CD4-positive, alpha-beta T cell (primary cell): ENCODE measurements around the gene KCND2. TPM values are rescaled to one million over a fixed set of nuclear protein-coding genes. Genes with fewer than 3 reads are reported as not detected.

Experiments
- ATAC-seq: fragments of 200-7000 bp; cut with Tn5 transposase; one replicate; pipeline ENCODE4 v1.10.0; 2022; ENCODE audit warnings: mild to moderate bottlenecking; ENCODE audit not compliant: poor library complexity
- CTCF ChIA-PET: fragments of 350-600 bp; sonication (Branson Sonifier 250); formaldehyde crosslinking; loops from one replicate; lab custom pipeline; 2021; ENCODE audit warnings: antibody characterized with exemption, inconsistent platforms; lab: Charles Lee
- POLR2A ChIA-PET: fragments of 350-600 bp; sonication (Branson Sonifier 250); formaldehyde crosslinking; loops from one replicate; lab custom pipeline; 2021; ENCODE audit warnings: antibody characterized with exemption, inconsistent platforms; lab: Charles Lee
- DNase-seq, 14 experiments: peaks; one replicate each; pipeline ENCODE4 v3.0.0-alpha.2; 2013 to 2020; ENCODE audit warnings: mixed read lengths in 2 of 14
- H3K27ac ChIP-seq, 2 donors: one replicate each; pipeline versions ENCODE4 v1.5.1 to v1.7.0; 2013; ENCODE audit warnings: low read length in 2 of 2, low read depth in 1 of 2, mild to moderate bottlenecking in 1 of 2
- H3K27me3 ChIP-seq, 2 experiments: 1 replicate in 1 of 2; 2 replicates in 1 of 2; pipeline versions ENCODE4 v1.6.1 to v1.7.0; 2013; ENCODE audit warnings: low read length in 2 of 2, control low read depth in 1 of 2, mild to moderate bottlenecking in 1 of 2, moderate library complexity in 1 of 2; ENCODE audit not compliant: insufficient read depth in 2 of 2, control insufficient read depth in 1 of 2
- H3K36me3 ChIP-seq: one replicate; pipeline ENCODE4 v1.6.1; 2013; ENCODE audit warnings: low read length, control low read depth; ENCODE audit not compliant: insufficient read depth
- H3K4me1 ChIP-seq: one replicate; pipeline ENCODE4 v1.6.1; 2013; ENCODE audit warnings: low read length, control low read depth; ENCODE audit not compliant: insufficient read depth
- H3K4me3 ChIP-seq: one replicate; pipeline ENCODE4 v1.5.1; 2013; ENCODE audit warnings: mild to moderate bottlenecking, low read length, moderate library complexity
- H3K9me3 ChIP-seq, 2 experiments: 1 replicate in 1 of 2; 2 replicates in 1 of 2; pipeline versions ENCODE4 v1.6.1 to v1.7.0; 2013; ENCODE audit warnings: low read length in 2 of 2, mild to moderate bottlenecking in 2 of 2, control low read depth in 1 of 2, moderate library complexity in 1 of 2; ENCODE audit not compliant: control insufficient read depth in 1 of 2, insufficient read depth in 1 of 2
- H3K27ac Mint-ChIP-seq: one replicate; pipeline ENCODE4 v1.8.0; 2020; ENCODE audit warnings: mixed read lengths
- H3K27me3 Mint-ChIP-seq: one replicate; pipeline ENCODE4 v1.8.0; 2021; ENCODE audit warnings: mixed read lengths
- H3K36me3 Mint-ChIP-seq: one replicate; pipeline ENCODE4 v1.8.0; 2021; ENCODE audit warnings: low read depth, mixed read lengths
- H3K4me1 Mint-ChIP-seq: one replicate; pipeline ENCODE4 v1.8.0; 2021; ENCODE audit warnings: low read depth, mixed read lengths
- H3K4me3 Mint-ChIP-seq: one replicate; pipeline ENCODE4 v1.8.0; 2020; ENCODE audit warnings: mild to moderate bottlenecking, mixed read lengths
- H3K9me3 Mint-ChIP-seq: one replicate; pipeline ENCODE4 v1.8.0; 2020; ENCODE audit warnings: mixed read lengths
- intact Hi-C, 2 experiments: fragments of 100-400 bp; cut with DNase I in 1 of 2; cut with micrococcal nuclease in 1 of 2; formaldehyde crosslinking; loops; one replicate each; pipeline versions ENCODE4 v1.15.1 to v1.9.0; 2023 to 2025; cut with DNase I, micrococcal nuclease
- total RNA-seq, 174 experiments: library from RNA in 2 of 174; stranded (reverse) in 2 of 174; gene quantifications; one replicate each; pipeline ENCODE4 v1.2.3 and lab custom pipeline; 2021 to 2026
- TF ChIP-seq, protein P1 (sequence below): fragments of 200-600 bp; IDR thresholded peaks from one replicate; pipeline ENCODE4 v1.8.0; 2022; ENCODE audit warnings: antibody characterized with exemption, mild to moderate bottlenecking

Gene KCND2
- total RNA-seq, 2 experiments from 2014 or later = not detected

DNA sequence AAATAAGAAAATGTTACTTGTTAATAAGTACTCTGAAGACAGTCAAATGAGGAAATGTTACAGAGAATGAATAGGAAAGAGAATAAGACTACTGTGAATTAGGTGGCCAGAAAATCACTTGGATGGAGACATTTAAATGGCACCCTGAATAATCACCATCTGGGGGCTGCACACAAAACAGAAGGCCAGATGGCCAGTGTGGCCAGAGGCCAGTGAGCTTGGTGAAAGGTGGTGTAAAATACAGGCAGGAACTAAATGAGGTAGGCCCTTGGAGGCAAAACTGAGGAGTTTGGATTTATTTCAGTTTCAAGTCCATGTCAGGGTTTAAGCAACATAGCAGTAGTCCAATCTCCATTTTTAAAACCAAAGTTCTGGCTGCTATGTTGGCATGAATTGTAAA is 458.3 kb downstream of the KCND2 start:
- Mint-ChIP-seq H3K4me3 (no peak overlapping the region), H3K27me3 (peaks cover 12% of the 10 kb centered on the region), H3K27ac (no peak overlapping the region), H3K4me1 (no peaks in the 10 kb centered on the region), H3K9me3 (peaks cover 2% of the 10 kb centered on the region), H3K36me3 (no peaks in the 10 kb centered on the region)
- intact Hi-C loops = no loop called here
- ChIA-PET POLR2A (no interaction called here), CTCF (no interaction called here)
- H3K27ac ChIP-seq = no peak overlapping the region
- no peaks in the 10 kb centered on the region for H3K27me3 ChIP-seq
- no peak overlapping the region for H3K4me3 ChIP-seq
- ATAC-seq = no peak
- no peaks in the 10 kb centered on the region for H3K4me1 ChIP-seq
- TF ChIP-seq, protein P1, sequence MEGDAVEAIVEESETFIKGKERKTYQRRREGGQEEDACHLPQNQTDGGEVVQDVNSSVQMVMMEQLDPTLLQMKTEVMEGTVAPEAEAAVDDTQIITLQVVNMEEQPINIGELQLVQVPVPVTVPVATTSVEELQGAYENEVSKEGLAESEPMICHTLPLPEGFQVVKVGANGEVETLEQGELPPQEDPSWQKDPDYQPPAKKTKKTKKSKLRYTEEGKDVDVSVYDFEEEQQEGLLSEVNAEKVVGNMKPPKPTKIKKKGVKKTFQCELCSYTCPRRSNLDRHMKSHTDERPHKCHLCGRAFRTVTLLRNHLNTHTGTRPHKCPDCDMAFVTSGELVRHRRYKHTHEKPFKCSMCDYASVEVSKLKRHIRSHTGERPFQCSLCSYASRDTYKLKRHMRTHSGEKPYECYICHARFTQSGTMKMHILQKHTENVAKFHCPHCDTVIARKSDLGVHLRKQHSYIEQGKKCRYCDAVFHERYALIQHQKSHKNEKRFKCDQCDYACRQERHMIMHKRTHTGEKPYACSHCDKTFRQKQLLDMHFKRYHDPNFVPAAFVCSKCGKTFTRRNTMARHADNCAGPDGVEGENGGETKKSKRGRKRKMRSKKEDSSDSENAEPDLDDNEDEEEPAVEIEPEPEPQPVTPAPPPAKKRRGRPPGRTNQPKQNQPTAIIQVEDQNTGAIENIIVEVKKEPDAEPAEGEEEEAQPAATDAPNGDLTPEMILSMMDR = no peak
- H3K36me3 ChIP-seq = no peaks in the 10 kb centered on the region
- H3K9me3 ChIP-seq = no peaks in the 10 kb centered on the region
- DNase-seq = no peak

DNA sequence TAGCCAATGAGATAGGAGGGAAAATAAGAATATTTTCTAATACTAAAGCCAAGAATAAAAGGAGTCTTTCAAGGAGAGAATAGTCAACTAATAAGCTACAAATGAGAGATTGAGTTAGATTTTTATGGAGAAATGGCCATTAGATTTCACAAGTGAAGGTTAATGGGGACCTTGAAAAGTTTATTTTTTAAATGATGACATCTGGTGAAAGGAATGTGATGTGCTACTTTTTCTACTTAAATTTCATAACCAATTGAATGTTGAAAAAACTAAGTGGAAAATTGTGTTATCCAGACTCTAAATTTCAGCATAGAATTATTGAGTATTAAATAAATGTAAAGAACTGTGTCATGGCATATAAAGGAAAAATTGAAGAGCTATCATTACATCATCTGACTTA is 459.3 kb downstream of the KCND2 start:
- H3K27me3 ChIP-seq = no peaks in the 10 kb centered on the region
- intact Hi-C loops = no loop called here
- ATAC-seq (no peak), DNase-seq (no peak)
- no peaks in the 10 kb centered on the region for H3K9me3 ChIP-seq
- ChIA-PET CTCF (no interaction called here), POLR2A (no interaction called here)
- peaks cover 2% of the 10 kb centered on the region for H3K9me3 Mint-ChIP-seq
- TF ChIP-seq, protein P1 = no peak
- no peak overlapping the region for H3K4me3 ChIP-seq
- no peak overlapping the region for H3K4me3 Mint-ChIP-seq
- H3K27me3 Mint-ChIP-seq = peaks cover 13% of the 10 kb centered on the region
- no peak overlapping the region for H3K27ac Mint-ChIP-seq
- no peaks in the 10 kb centered on the region for H3K36me3 ChIP-seq
- no peaks in the 10 kb centered on the region for H3K4me1 ChIP-seq
- H3K36me3 Mint-ChIP-seq = no peaks in the 10 kb centered on the region
- no peak overlapping the region for H3K27ac ChIP-seq
- H3K4me1 Mint-ChIP-seq = no peaks in the 10 kb centered on the region

DNA sequence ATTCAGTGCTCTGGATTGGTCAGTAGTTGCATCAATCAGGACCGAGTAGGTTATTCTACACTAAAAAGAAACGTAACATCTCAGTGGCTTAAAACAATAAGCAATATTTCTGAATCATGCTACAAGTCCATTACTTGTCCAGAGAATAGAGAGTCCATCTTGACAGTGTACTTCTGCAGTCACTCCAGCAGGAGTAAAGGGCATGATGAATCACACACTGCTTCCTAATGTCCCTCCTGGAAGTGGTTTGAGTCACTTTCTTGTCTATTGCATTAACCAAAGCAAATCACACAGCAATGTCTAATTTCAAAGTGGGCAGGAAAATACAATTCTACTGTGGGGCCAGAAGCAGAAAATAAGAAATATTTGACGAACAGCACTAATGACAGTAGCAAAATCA is 460.2 kb downstream of the KCND2 start:
- ATAC-seq = no peak
- Histone ChIP-seq H3K27ac (no peak overlapping the region), H3K4me1 (no peaks in the 10 kb centered on the region), H3K27me3 (no peaks in the 10 kb centered on the region), H3K9me3 (no peaks in the 10 kb centered on the region), H3K36me3 (no peaks in the 10 kb centered on the region), H3K4me3 (no peak overlapping the region)
- ChIA-PET CTCF (no interaction called here), POLR2A (no interaction called here)
- Mint-ChIP-seq H3K4me1 (no peaks in the 10 kb centered on the region), H3K27ac (no peak overlapping the region), H3K36me3 (no peaks in the 10 kb centered on the region), H3K27me3 (peaks cover 20% of the 10 kb centered on the region), H3K9me3 (peaks cover 2% of the 10 kb centered on the region), H3K4me3 (no peak overlapping the region)
- intact Hi-C loops = no loop called here
- DNase-seq = no peak
- TF ChIP-seq, protein P1 = no peak
